Measurements from ENCODE around the gene SFN.
"Not testable (repeated sequence)": the region's sequence is repeated elsewhere in the genome, so short reads cannot be mapped to it uniquely, and the experiment has no call there.

The SFN gene

GRCh38 chr1:26879793-26880192 lies 16.8 kb downstream of the SFN start:
- TF ChIP-seq EZH2phosphoT487 (IDR thresholded peaks at IDR 0.05; ENCODE audit: low read depth) (no peak), CTCF (IDR thresholded peaks at IDR 0.05; ENCODE audit: low read depth, low read length) (no peak)

GRCh38 chr1:26881611-26882010 lies 18.7 kb downstream of the SFN start:
- H3K9me3 ChIP-seq (ENCODE audit: insufficient read depth, low read length); H3K9ac ChIP-seq (ENCODE audit: low read length); H3K27me3 ChIP-seq (ENCODE audit: low read depth, low read length); H3K4me2 ChIP-seq (ENCODE audit: low read length); H4K20me1 ChIP-seq (ENCODE audit: insufficient read depth, low read length); H2AFZ ChIP-seq (ENCODE audit: low read depth, low read length); H3K4me3 ChIP-seq (ENCODE audit: low read length); H3K27ac ChIP-seq (ENCODE audit: low read length); H3K79me2 ChIP-seq (ENCODE audit: low read length); H3K4me1 ChIP-seq (ENCODE audit: low read length): not testable (repeated sequence)
- H3K36me3 ChIP-seq (replicated peaks; ENCODE audit: low read depth, low read length): peaks cover 28% of the 10 kb centered on the region

More at GRCh38 chr1:26879793-26880192, 16.8 kb downstream of the SFN start:
- H3K9me3 ChIP-seq (ENCODE audit: insufficient read depth, low read length): no peaks in the 10 kb centered on the region
- H3K79me2 ChIP-seq (ENCODE audit: low read length): no peaks in the 10 kb centered on the region
- H3K9ac ChIP-seq (ENCODE audit: low read length): no peak overlapping the region
- H3K36me3 ChIP-seq (replicated peaks; ENCODE audit: low read depth, low read length): peaks cover 24% of the 10 kb centered on the region
- no peaks in the 10 kb centered on the region for H3K27me3 ChIP-seq (ENCODE audit: low read depth, low read length)
- H3K4me3 ChIP-seq (ENCODE audit: low read length): no peak overlapping the region
- H3K27ac ChIP-seq (ENCODE audit: low read length): no peak overlapping the region
- no peak overlapping the region for H3K4me2 ChIP-seq (ENCODE audit: low read length)
- no peaks in the 10 kb centered on the region for H4K20me1 ChIP-seq (ENCODE audit: insufficient read depth, low read length)
- H3K4me1 ChIP-seq (ENCODE audit: low read length): 0 out of 2 replicates have a peak, but pooled peaks cover 4% of the 10 kb centered on the region
- no peak overlapping the region for H2AFZ ChIP-seq (ENCODE audit: low read depth, low read length)

- H3K4me2 ChIP-seq (ENCODE audit: low read length): no peak overlapping the region
- H3K27me3 ChIP-seq (ENCODE audit: low read depth, low read length): no peaks in the 10 kb centered on the region
- H2AFZ ChIP-seq (ENCODE audit: low read depth, low read length): no peak overlapping the region
- H3K79me2 ChIP-seq (ENCODE audit: low read length): no peaks in the 10 kb centered on the region
- no peaks in the 10 kb centered on the region for H4K20me1 ChIP-seq (ENCODE audit: insufficient read depth, low read length)
- H3K4me3 ChIP-seq (ENCODE audit: low read length): no peak overlapping the region
- peaks cover 21% of the 10 kb centered on the region for H3K36me3 ChIP-seq (replicated peaks; ENCODE audit: low read depth, low read length)
- H3K27ac ChIP-seq (ENCODE audit: low read length): no peak overlapping the region
- H3K9ac ChIP-seq (ENCODE audit: low read length): no peak overlapping the region
- H3K9me3 ChIP-seq (ENCODE audit: insufficient read depth, low read length): no peaks in the 10 kb centered on the region
- no peaks in the 10 kb centered on the region for H3K4me1 ChIP-seq (ENCODE audit: low read length)
- TF ChIP-seq CTCF (IDR thresholded peaks at IDR 0.05; ENCODE audit: low read depth, low read length) (no peak), EZH2phosphoT487 (IDR thresholded peaks at IDR 0.05; ENCODE audit: low read depth) (no peak)
These were observed 19.9 kb downstream of the SFN start for GRCh38 chr1:26882696-26883463.

- no peak overlapping the region for H3K4me3 ChIP-seq (ENCODE audit: low read length)
- peaks cover 23% of the 10 kb centered on the region for H3K36me3 ChIP-seq (replicated peaks; ENCODE audit: low read depth, low read length)
- no peak overlapping the region for H2AFZ ChIP-seq (ENCODE audit: low read depth, low read length)
- H3K4me1 ChIP-seq (ENCODE audit: low read length): peaks cover 9% of the 10 kb centered on the region
- TF ChIP-seq EZH2phosphoT487 (IDR thresholded peaks at IDR 0.05; ENCODE audit: low read depth) (no peak), CTCF (IDR thresholded peaks at IDR 0.05; ENCODE audit: low read depth, low read length) (peak; percentile 31)
- H3K79me2 ChIP-seq (ENCODE audit: low read length): peaks cover 18% of the 10 kb centered on the region
- no peak overlapping the region for H3K9ac ChIP-seq (ENCODE audit: low read length)
- no peaks in the 10 kb centered on the region for H3K9me3 ChIP-seq (ENCODE audit: insufficient read depth, low read length)
- no peak overlapping the region for H3K27ac ChIP-seq (ENCODE audit: low read length)
- no peaks in the 10 kb centered on the region for H4K20me1 ChIP-seq (ENCODE audit: insufficient read depth, low read length)
- no peaks in the 10 kb centered on the region for H3K27me3 ChIP-seq (ENCODE audit: low read depth, low read length)
- no peak overlapping the region for H3K4me2 ChIP-seq (ENCODE audit: low read length)
These were observed 24.2 kb downstream of the SFN start for GRCh38 chr1:26887125-26887524.

All from OCI-LY3 (cell line).